Measurements from ENCODE around the gene CPSF7.

Gene CPSF7

DNA sequence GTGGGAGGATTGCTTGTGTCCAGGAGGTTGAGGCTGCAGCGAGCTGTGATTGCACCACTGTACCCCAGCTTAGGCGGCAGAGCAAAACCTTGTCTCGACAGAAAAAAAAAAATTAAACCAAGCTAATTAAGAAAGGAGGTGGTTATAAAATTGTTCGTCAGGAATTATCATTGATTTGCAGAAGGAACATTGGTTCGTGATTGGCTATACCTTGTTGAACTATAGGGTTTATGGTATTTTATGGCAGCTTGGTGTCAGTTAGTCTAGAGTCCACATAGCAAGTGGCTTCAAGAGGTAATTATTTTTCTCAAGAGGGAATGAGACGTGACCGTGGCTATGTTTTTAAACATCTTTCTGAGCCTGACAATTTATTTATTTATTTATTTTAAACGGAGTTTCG, 48.9 kb downstream of the CPSF7 start:
- no peak for DNase-seq

DNA sequence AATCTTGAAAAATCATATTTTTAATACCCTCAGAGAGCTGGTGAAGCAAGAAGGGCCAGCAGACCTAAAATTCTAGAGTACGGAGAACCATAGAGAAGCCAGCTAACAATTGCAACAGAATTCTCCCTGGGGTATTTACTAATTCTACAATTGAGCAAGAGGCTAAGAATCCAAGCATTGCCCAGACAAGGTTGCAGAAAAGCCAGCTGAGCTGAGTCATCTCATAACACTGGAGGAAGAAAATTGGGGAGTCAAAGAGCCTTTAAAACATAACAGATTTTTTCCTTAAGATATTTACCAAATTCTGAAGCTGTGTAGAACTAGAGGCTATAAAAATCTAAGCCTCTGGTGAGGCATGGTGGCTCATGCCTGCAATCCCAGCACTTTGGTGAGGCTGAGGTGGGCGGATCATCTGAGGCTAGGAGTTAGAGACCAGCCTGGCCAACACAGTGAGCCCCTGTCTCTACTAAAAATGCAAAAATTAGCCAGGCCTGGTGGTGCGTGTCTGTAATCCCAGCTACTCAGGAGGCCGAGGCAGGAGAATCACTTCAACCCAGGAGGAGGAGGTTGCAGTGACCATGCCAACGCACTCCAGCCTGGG, 51.0 kb downstream of the CPSF7 start:
- DNase-seq: no peak

DNA sequence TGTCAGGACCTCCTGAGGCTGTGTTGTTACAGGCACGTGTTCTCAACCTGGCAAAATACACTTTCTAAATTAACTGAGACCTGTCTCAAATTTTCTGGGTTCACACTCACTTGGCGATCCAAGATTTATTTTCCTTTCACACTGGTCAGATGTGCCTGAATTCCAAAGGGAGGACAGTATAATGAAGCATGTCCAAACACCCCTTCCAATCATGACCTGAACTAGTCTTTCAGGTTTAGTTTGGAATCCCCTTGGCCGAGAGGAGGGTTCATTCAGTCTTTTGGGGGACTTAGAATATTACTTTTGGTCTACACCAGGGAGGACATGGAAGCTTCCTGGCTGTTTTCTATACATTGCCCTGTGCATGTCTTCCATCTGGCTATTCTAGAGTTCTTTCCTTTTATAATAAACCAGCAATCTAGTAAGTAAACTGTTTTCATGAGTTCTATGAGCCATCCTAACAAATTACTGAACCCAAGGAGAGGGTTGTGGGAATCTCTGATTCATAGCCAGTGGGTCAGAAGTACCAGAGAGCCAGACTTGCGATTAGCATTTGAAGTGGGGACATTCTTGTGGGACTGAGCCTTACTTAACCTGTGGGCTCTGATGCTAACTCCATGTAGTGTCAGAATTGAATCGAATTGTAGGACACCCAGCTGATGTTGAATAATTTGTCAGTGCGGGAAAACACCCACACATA, 52.2 kb downstream of the CPSF7 start:
- DNase-seq: no peak

GRCh38 chr11:61375761-61376108, 54.0 kb downstream of the CPSF7 start:
- no peak for DNase-seq

DNA sequence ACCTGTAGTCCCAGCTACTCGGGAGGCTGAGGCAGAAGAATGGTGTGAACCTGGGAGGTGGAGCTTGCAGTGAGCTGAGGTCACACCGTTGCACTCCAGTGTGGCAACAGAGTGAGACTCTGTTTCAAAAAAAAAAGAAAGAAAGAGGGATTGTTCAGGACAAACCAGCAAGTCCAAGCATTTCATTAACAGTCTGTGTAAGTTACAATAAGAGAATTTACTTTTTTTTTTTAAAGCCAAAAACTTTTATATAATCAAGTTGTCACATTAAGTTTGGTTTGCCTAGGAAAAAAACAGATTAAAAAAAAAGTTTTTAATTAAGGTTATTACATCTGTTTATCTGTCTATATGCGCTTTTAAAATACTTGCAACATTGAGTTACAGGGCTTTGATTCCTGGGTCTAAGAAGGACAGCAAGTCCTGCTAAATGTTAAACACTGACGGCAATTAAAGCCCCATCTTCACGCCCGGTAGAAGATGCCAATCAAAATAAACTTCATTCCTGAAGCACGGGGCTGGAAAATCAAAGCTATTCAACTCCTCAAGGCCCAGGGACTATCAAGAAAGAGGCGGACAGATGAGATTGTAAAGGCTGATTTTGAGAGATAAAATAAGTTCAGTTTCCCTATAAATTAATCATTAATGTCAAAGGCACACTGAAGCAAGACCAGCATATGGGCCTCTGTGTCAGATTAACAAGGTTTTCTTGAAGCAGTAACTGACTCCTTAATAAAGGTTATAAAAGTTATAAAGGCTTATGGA, 56.9 kb downstream of the CPSF7 start:
- no peak for DNase-seq

DNA sequence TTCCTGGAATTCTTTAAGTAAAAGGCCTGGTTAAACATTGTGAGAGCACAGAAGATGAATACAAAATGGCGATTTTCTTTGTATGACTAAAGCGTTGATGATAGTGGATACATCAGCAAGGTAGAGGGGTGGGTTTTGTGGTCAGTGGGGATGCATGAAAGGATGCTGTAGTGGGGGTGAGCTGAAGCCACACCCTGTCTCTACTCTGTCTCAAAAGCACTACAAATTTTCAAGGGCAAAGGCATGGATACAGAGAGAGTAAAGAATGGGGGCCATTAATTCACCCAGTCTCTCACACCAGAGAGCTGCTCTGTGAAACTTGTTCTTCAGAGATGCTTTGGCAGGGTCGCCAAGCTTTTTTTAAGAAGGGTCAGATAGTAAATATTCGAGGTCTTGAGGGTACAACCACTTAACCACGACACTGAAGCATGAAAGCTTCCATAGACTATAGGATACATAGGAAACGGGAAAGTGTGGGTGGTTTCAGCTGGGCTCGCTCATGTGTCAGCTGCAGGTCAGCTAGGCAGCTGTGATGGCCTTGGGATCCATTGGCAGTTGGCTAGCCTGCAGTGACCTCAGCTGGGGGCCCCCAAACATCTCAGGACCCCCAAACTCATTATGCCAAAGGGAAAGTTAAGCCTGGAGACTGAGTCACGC, 59.3 kb downstream of the CPSF7 start:
- no peak for DNase-seq

DNA sequence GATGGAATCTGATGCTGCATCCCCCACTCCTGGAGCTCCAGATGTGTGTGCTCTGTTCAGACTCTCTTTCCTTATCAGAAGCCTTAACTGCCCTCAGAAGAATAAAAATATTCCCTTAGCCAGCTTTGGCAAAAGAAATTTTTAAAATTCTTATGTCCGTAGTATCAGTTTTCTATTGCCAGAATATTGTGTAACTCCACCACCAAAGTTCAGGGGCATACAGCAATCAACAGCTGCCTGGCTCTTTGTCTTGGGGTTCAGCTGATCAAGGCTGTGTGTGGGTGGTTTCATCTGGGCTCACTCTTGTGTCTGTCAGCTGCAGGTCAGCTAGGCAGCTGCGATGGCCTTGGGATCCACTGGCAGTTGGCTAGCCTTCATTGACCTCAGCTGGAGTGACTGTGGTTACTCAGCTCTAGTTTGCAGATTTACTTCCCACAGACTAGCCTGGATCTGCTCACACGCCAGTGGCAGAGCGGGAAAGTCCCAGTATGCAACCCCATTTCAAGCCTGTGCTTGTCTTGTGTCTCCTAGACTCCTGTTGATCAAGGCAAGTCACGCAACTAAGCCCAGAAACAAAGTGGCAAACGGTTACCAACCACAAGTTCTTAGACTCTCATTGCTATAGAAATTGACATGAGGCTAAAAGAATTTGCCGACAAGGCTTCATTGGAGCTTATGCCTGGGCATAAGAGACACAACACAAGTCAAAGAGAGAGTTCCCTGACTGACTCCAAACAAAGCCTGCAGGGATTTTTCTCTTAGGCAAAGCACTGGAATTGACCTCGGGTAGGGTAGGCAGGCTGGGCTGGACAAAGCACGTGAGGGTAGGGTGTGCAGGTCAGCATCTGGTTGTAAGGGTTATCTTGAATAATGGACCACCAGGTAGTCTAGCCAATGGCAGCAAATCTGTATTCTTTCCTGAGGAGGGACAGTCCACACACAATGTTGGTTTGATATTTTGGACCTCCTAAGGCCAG, 60.1 kb downstream of the CPSF7 start:
- no peak for DNase-seq

DNA sequence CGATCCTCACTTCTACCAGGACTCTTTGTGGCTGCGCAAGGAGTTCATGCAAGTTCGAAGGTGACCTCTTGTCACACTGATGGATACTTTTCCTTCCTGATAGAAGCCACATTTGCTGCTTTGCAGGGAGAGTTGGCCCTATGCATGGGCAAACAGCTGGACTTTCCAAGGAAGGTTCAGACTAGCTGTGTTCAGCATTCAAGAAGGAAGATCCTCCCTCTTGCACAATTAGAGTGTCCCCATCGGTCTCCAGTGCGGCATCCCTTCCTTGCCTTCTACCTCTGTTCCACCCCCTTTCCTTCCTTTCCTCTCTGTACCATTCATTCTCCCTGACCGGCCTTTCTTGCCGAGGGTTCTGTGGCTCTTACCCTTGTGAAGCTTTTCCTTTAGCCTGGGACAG, 61.1 kb downstream of the CPSF7 start:
- no peak for DNase-seq

GRCh38 chr11:61367406-61367805, 62.4 kb downstream of the CPSF7 start:
- no peak for DNase-seq

DNA sequence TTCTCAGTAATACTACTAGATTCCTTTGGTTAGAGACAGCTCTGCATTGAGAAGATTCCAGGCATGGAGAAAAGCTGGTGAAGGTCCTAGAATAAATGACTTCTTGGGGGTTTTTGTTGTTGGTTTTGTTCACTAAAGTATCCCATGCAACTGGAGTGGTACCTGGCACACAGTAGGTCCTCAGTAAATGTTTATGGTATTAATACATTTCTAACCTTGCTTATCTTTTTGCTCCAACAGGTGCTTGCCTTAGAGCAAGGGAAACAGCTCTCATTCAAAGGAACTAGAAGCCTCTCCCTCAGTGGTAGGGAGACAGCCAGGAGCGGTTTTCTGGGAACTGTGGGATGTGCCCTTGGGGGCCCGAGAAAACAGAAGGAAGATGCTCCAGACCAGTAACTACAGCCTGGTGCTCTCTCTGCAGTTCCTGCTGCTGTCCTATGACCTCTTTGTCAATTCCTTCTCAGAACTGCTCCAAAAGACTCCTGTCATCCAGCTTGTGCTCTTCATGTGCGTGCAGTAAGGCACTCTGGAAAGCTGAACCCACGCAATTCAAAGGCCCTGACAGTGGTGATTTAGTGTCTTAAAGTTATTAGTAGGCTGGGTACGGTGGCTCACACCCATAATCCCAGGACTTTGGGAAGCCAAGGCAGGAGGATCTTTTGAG, 65.6 kb downstream of the CPSF7 start:
- DNase-seq: no peak

GRCh38 chr11:61362542-61362875, 67.3 kb downstream of the CPSF7 start:
- peak in 1 of 2 experiments; percentile 35 for DNase-seq

GRCh38 chr11:61361741-61362541, 67.8 kb downstream of the CPSF7 start, which contains the start of the genes CYB561A3 and TMEM138:
Gene CYB561A3, minus strand, starts transcription at chr11:61361882. Its CDS starts 5,169 bp downstream, at chr11:61356713.
Gene TMEM138, plus strand, starts transcription at chr11:61362374. Its CDS starts 2,017 bp downstream, at chr11:61364391.
- DNase-seq: peak; percentile 83 to 92

DNA sequence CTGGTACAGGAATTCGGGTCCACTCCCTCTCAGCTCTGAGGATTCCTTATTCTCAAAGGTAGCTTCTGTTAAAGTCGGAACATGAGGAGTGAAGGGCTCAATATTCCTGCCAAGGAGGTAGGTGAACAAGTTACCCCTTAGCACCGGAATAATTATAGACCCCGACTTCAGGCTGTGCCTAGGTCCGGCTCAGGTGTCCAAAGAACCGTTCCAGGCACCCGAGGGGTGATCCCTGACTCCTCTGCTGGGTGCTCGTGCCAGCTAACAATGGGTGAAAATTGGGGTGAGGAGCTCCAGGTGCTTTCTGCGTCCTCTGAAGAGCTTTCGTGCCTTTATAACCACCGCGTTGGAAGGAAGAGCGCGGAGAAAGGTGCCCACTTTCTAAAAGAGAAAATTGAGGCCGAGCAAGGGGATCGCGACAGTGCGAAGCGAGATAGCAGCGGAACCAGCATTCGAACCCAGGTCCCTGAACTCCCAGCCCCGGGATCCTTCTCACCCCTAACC, 68.5 kb downstream of the CPSF7 start:
- peak in 1 of 2 experiments; percentile 12 for DNase-seq

DNA sequence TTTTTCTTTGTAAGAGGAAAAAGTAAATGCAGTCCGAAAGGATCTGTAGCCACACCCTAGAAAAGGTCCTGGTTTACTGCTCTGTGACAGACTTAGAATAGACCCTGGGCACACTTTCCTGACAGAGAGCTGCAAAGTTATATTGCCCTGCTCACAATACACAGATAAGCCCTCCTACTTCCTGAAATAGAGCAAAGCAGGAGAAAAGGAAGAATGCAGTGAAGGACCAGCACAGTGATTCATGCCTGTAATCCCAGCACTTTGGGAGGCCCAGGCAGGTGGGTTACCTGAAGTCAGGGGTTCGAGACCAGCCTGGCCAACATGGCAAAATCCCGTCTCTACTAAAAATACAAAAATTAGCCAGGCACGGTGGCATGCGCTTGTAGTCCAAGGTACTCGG, 70.3 kb downstream of the CPSF7 start:
- no peak for DNase-seq

- DNase-seq: no peak
Measured at GRCh38 chr11:61358566-61358965, 71.2 kb downstream of the CPSF7 start.

GRCh38 chr11:61357894-61358239, 71.9 kb downstream of the CPSF7 start:
- DNase-seq: no peak

GRCh38 chr11:61357233-61357893, 72.4 kb downstream of the CPSF7 start:
- DNase-seq: no peak

DNA sequence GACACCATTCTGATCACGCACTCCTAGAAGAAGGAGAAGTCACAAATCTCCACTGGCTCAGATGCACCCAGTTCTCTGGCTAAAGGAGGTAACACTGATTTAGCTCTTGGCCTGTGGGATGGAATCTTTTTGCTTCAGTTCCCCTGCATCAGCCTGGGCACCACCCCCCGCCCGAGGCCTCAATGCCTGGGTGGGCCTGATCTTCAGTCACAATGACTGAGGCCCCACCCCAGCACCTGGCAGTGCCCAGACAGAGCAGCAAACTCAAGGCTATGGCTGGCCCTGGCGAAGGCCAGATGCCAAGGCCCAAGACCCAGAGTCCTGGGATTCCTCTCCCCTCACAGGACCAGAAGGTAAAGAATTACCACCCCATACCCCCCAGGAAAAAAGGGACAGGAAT, 73.1 kb downstream of the CPSF7 start:
- no peak for DNase-seq

DNA sequence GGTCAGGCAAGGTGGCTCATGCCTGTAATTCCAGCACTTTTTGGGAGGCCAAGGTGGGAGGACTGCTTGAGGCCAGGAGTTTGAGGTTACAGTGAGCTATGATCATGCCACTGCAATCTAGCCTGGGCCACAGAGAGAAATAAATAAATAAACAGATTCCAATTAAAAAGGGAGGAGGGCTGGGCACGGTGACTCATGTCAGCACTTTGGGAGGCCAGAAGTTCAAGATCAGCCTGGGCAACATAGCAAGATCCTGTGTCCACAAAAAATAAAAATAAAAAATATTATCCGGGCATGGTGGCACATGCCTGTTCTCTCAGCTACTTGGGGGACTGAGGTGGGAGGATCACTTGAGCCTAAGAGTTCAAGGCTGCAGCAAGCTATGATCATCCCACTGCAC, 75.6 kb downstream of the CPSF7 start:
- no peak for DNase-seq

Measured in NCI-H524 (cell line).